Bronchial epithelial cell (primary cell): ENCODE results near the gene MTG1. TPM values are rescaled to one million over a fixed set of nuclear protein-coding genes. Genes with fewer than 3 reads are reported as not detected.

ENCODE experiments used
- DNase-seq: peaks from one replicate; pipeline ENCODE4 v3.0.0-alpha.2; 2010; ENCODE audit warnings: low read depth
- FAIRE-seq: peaks from 2 replicates; lab custom pipeline; 2011; peaks lifted over from hg19 to GRCh38; lab: Jason Lieb, UNC
- H3K27me3 ChIP-seq: 2 replicates; pipeline ENCODE4 v1.5.1; 2011; ENCODE audit warnings: low read length; ENCODE audit not compliant: control insufficient read depth, insufficient read depth
- H3K36me3 ChIP-seq: 2 replicates; pipeline ENCODE4 v1.5.1; 2011; ENCODE audit warnings: low read length; ENCODE audit not compliant: control insufficient read depth, insufficient read depth
- H3K4me3 ChIP-seq: 2 replicates; pipeline ENCODE4 v1.5.1; 2011; ENCODE audit warnings: mild to moderate bottlenecking, low read depth, low read length, control low read depth
- CTCF ChIP-seq: IDR thresholded peaks from 2 replicates; pipeline ENCODE4 v1.5.1; 2011; ENCODE audit warnings: mild to moderate bottlenecking, moderate library complexity, low read length, control low read depth, inconsistent platforms; ENCODE audit not compliant: insufficient read depth, severe bottlenecking
- total RNA-seq: library from RNA; depleted of rRNA; stranded (reverse); fragments of >200 nt; gene quantifications from 2 replicates; pipeline ENCODE4 v1.2.1, GENCODE V29; 2014

MTG1 gene
- total RNA-seq, 1 donor from 2014 or later, result 20.5 TPM

GRCh38 chr10:133397938-133398337 lies 4.0 kb downstream of the MTG1 start:
- no peak overlapping the region for H3K4me3 ChIP-seq
- peak; percentile 71 for DNase-seq
- H3K36me3 ChIP-seq, result peaks cover 30% of the 10 kb centered on the region
- no peak for FAIRE-seq
- no peaks in the 10 kb centered on the region for H3K27me3 ChIP-seq
- no peak for TF ChIP-seq CTCF

GRCh38 chr10:133399123-133399601 lies 5.2 kb downstream of the MTG1 start:
- no peak for TF ChIP-seq CTCF
- FAIRE-seq (no peak), DNase-seq (no peak)
- Histone ChIP-seq H3K4me3 (no peak overlapping the region), H3K36me3 (peaks cover 33% of the 10 kb centered on the region), H3K27me3 (no peaks in the 10 kb centered on the region)

- peaks cover 33% of the 10 kb centered on the region for H3K36me3 ChIP-seq
- no peak for FAIRE-seq
- no peak overlapping the region for H3K4me3 ChIP-seq
- H3K27me3 ChIP-seq, result no peaks in the 10 kb centered on the region
- DNase-seq, result no peak
- no peak for TF ChIP-seq CTCF
Measured at GRCh38 chr10:133400624-133401424, 6.9 kb downstream of the MTG1 start.

GRCh38 chr10:133401500-133401899 lies 7.5 kb downstream of the MTG1 start:
- no peak for DNase-seq
- FAIRE-seq, result no peak

GRCh38 chr10:133401981-133402725 lies 8.2 kb downstream of the MTG1 start:
- H3K36me3 ChIP-seq, result peaks cover 28% of the 10 kb centered on the region

More at GRCh38 chr10:133401500-133401899, 7.5 kb downstream of the MTG1 start:
- Histone ChIP-seq H3K4me3 (no peak overlapping the region), H3K36me3 (peaks cover 29% of the 10 kb centered on the region), H3K27me3 (no peaks in the 10 kb centered on the region)
- TF ChIP-seq CTCF, result no peak

More at GRCh38 chr10:133401981-133402725, 8.2 kb downstream of the MTG1 start:
- DNase-seq (no peak), FAIRE-seq (no peak)
- TF ChIP-seq CTCF, result no peak
- Histone ChIP-seq H3K27me3 (no peaks in the 10 kb centered on the region), H3K4me3 (no peak overlapping the region)
